Measurements from ENCODE around the gene POU2AF2.
"Not testable (repeated sequence)": the region's sequence is repeated elsewhere in the genome, so short reads cannot be mapped to it uniquely, and the experiment has no call there.

The POU2AF2 gene

GRCh38 chr11:111305162-111305802 is 59.8 kb downstream of the POU2AF2 start:
- DNase-seq, result no peak

- no peak for DNase-seq
Observed at GRCh38 chr11:111305876-111306275, 60.4 kb downstream of the POU2AF2 start.

GRCh38 chr11:111306321-111306720 is 60.8 kb downstream of the POU2AF2 start:
- DNase-seq, result no peak

GRCh38 chr11:111307472-111308108 is 62.1 kb downstream of the POU2AF2 start:
- no peak for DNase-seq

- peak; percentile 89 for DNase-seq
Observed at GRCh38 chr11:111308140-111308539, 62.6 kb downstream of the POU2AF2 start.

GRCh38 chr11:111309215-111309915 is 63.8 kb downstream of the POU2AF2 start:
- DNase-seq, result no peak

GRCh38 chr11:111310088-111310487 is 64.6 kb downstream of the POU2AF2 start:
- peak; percentile 34 for DNase-seq

- no peak for DNase-seq
Observed at GRCh38 chr11:111310723-111311122, 65.2 kb downstream of the POU2AF2 start.

- no peak for DNase-seq
Observed at GRCh38 chr11:111312076-111312475, 66.6 kb downstream of the POU2AF2 start.

- DNase-seq, result no peak
Observed at GRCh38 chr11:111319296-111319695, 73.8 kb downstream of the POU2AF2 start.

- DNase-seq, result not testable (repeated sequence)
Observed at GRCh38 chr11:111320199-111320598, 74.7 kb downstream of the POU2AF2 start.

GRCh38 chr11:111320728-111321568 is 75.4 kb downstream of the POU2AF2 start:
- no peak for DNase-seq

GRCh38 chr11:111322534-111322933 is 77.0 kb downstream of the POU2AF2 start:
- DNase-seq, result no peak

GRCh38 chr11:111324277-111324720 is 78.8 kb downstream of the POU2AF2 start:
- no peak for DNase-seq

- no peak for DNase-seq
Observed at GRCh38 chr11:111325259-111325658, 79.7 kb downstream of the POU2AF2 start.

GRCh38 chr11:111326824-111327223 is 81.3 kb downstream of the POU2AF2 start:
- no peak for DNase-seq

- peak; percentile 14 for DNase-seq
Observed at GRCh38 chr11:111327908-111328624, 82.5 kb downstream of the POU2AF2 start.

- DNase-seq, result no peak
Observed at GRCh38 chr11:111329306-111330204, 84.0 kb downstream of the POU2AF2 start.

- no peak for DNase-seq
Observed at GRCh38 chr11:111330234-111330893, 84.8 kb downstream of the POU2AF2 start.

GRCh38 chr11:111331711-111332479 is 86.4 kb downstream of the POU2AF2 start:
- DNase-seq, result no peak
